KMS-11 (cell line): Measurements from ENCODE around the gene SOX5.

Experiments
- H2AFZ ChIP-seq: fragments of 200-600 bp; sonication (generic); 2 replicates; pipeline ENCODE4 v1.6.1; 2016; ENCODE audit warnings: antibody characterized with exemption, mixed run types, low read depth
- H3K27ac ChIP-seq: fragments of 200-600 bp; sonication (generic); 2 replicates; pipeline ENCODE4 v1.6.1; 2016; ENCODE audit warnings: mild to moderate bottlenecking, mixed run types
- H3K27me3 ChIP-seq: fragments of 200-600 bp; sonication (generic); 2 replicates; pipeline ENCODE4 v1.6.1; 2017; ENCODE audit warnings: mild to moderate bottlenecking, low read depth, mixed run types, moderate library complexity; ENCODE audit not compliant: insufficient read depth
- H3K36me3 ChIP-seq: fragments of 200-600 bp; sonication (generic); 2 replicates; pipeline ENCODE4 v1.6.1; 2017; ENCODE audit warnings: mild to moderate bottlenecking, mixed run types; ENCODE audit not compliant: insufficient read depth
- H3K4me1 ChIP-seq: fragments of 200-600 bp; sonication (generic); 2 replicates; pipeline ENCODE4 v1.6.1; 2016; ENCODE audit warnings: mild to moderate bottlenecking, low read depth, mixed run types; ENCODE audit not compliant: poor library complexity, severe bottlenecking
- H3K4me2 ChIP-seq: fragments of 200-600 bp; sonication (generic); 2 replicates; pipeline ENCODE4 v1.7.0; 2016; ENCODE audit warnings: mild to moderate bottlenecking, mixed run types
- H3K4me3 ChIP-seq: fragments of 200-600 bp; sonication (generic); IDR thresholded peaks from 2 replicates; pipeline ENCODE4 v1.6.1; 2017; ENCODE audit warnings: low read depth, low read length, mixed read lengths; ENCODE audit not compliant: insufficient read depth
- H3K79me2 ChIP-seq: fragments of 200-600 bp; sonication (generic); 2 replicates; pipeline ENCODE4 v1.6.1; 2016; ENCODE audit warnings: low read depth, mixed run types; ENCODE audit not compliant: insufficient read depth
- H3K9ac ChIP-seq: fragments of 200-600 bp; sonication (generic); 2 replicates; pipeline ENCODE4 v1.6.1; 2016; ENCODE audit warnings: mild to moderate bottlenecking, mixed run types
- H4K20me1 ChIP-seq: fragments of 200-600 bp; sonication (generic); 2 replicates; pipeline ENCODE4 v1.6.1; 2016; ENCODE audit warnings: mild to moderate bottlenecking, mixed run types; ENCODE audit not compliant: insufficient read depth
- TF ChIP-seq, protein P1 (sequence below): fragments of 200-600 bp; sonication (generic); conservative IDR thresholded peaks from 2 replicates; pipeline ENCODE4 v1.6.1; 2017; ENCODE audit warnings: low read depth, mild to moderate bottlenecking, antibody characterized with exemption, low read length, moderate library complexity, mixed read lengths

SOX5 gene

DNA sequence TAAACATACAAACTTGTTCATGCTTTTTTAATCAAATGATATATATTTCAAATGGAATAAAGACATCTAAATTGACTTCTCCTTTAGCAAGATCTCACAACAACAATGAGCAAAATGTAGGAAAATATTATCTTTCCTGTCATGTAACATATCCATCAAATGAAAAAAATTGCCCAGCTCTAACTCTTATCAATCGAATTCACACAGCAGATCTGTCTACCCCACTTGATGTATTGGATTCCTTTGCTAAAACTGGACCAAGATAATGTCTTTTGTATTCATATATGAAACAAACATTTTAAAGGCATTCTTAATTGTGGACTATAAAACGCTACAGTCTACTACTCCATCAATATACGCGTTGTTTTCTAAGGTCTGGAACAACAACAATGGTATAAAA is 218.0 kb downstream of the SOX5 start:
- TF ChIP-seq, protein P1, sequence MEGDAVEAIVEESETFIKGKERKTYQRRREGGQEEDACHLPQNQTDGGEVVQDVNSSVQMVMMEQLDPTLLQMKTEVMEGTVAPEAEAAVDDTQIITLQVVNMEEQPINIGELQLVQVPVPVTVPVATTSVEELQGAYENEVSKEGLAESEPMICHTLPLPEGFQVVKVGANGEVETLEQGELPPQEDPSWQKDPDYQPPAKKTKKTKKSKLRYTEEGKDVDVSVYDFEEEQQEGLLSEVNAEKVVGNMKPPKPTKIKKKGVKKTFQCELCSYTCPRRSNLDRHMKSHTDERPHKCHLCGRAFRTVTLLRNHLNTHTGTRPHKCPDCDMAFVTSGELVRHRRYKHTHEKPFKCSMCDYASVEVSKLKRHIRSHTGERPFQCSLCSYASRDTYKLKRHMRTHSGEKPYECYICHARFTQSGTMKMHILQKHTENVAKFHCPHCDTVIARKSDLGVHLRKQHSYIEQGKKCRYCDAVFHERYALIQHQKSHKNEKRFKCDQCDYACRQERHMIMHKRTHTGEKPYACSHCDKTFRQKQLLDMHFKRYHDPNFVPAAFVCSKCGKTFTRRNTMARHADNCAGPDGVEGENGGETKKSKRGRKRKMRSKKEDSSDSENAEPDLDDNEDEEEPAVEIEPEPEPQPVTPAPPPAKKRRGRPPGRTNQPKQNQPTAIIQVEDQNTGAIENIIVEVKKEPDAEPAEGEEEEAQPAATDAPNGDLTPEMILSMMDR: no peak
- H4K20me1 ChIP-seq: no peaks in the 10 kb centered on the region
- no peak overlapping the region for H2AFZ ChIP-seq

DNA sequence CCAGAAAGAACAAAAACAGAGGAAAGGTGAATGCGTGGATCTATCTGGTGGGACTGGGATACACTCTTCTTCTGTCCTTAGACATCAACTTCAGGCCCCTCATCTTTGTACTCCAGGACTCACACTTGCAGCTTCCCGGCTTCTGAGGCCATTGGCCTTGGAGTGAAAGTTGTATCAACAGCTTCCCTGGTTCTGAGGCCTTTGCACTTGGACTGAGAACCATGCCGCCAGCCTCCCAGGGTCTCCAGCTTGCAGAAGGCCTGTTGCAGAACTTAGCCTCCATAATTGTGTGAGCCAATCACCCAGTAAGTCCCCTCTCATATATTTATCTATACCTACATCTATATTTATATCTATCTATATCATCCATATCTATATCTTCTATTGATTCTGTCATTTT is 218.4 kb downstream of the SOX5 start:
- Histone ChIP-seq H3K36me3 (no peaks in the 10 kb centered on the region), H4K20me1 (no peaks in the 10 kb centered on the region), H2AFZ (no peak overlapping the region), H3K27me3 (no peaks in the 10 kb centered on the region), H3K4me2 (no peak overlapping the region), H3K4me3 (no peak overlapping the region), H3K4me1 (no peaks in the 10 kb centered on the region), H3K27ac (no peak overlapping the region), H3K9ac (no peak overlapping the region), H3K79me2 (no peaks in the 10 kb centered on the region)
- TF ChIP-seq, protein P1: no peak

More for the DNA sequence above, 218.0 kb downstream of the SOX5 start:
- no peaks in the 10 kb centered on the region for H3K79me2 ChIP-seq
- H3K4me3 ChIP-seq: no peak overlapping the region
- H3K36me3 ChIP-seq: no peaks in the 10 kb centered on the region
- H3K4me1 ChIP-seq: no peaks in the 10 kb centered on the region
- no peak overlapping the region for H3K4me2 ChIP-seq
- H3K27ac ChIP-seq: no peak overlapping the region
- no peak overlapping the region for H3K9ac ChIP-seq
- no peaks in the 10 kb centered on the region for H3K27me3 ChIP-seq

DNA sequence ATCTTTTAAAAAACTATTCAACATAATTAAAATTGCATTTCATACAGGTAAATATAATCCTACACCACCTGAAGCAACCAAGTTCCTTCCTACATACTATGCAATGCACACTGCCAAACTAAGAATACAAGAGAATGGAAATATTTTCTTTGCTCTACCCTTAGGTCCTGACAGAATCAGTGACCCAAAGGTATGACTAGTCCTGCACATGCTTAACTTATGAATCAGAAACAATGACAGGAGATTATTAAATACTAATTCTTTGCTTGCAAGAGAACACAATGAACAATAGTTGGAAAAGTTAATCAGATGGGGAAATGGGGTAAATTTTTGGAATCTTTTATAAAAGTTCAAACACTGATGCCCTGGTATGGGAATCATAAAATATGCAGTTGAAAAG is 220.1 kb downstream of the SOX5 start:
- Histone ChIP-seq H3K27me3 (no peaks in the 10 kb centered on the region), H3K79me2 (no peaks in the 10 kb centered on the region), H3K27ac (no peak overlapping the region), H2AFZ (no peak overlapping the region), H3K36me3 (no peaks in the 10 kb centered on the region), H3K4me3 (no peak overlapping the region), H4K20me1 (no peaks in the 10 kb centered on the region), H3K9ac (no peak overlapping the region), H3K4me2 (no peak overlapping the region), H3K4me1 (no peaks in the 10 kb centered on the region)
- TF ChIP-seq, protein P1: no peak

DNA sequence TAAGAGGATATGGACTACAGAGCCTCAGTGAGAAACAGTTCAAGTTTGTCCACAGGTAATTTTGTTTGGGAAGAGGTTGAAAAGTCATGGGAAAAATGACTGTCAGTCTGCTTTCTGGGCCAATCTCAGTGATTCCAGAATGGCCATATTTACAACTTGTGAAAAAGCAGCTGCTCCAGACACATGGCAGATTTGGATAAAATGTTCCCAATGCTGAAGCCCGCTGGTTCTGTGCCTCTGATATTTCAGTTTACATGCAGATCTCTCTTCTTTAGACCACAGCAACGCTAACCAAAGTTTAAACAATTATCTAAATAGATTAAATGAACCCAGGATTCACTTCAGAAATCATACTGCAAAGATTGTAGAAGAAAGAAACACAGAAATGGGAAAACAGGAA is 222.8 kb downstream of the SOX5 start:
- no peak overlapping the region for H3K27ac ChIP-seq
- H3K79me2 ChIP-seq: no peaks in the 10 kb centered on the region
- no peaks in the 10 kb centered on the region for H4K20me1 ChIP-seq
- no peak overlapping the region for H3K4me2 ChIP-seq
- no peaks in the 10 kb centered on the region for H3K36me3 ChIP-seq
- TF ChIP-seq, protein P1: no peak
- H3K9ac ChIP-seq: no peak overlapping the region
- no peaks in the 10 kb centered on the region for H3K4me1 ChIP-seq
- H2AFZ ChIP-seq: no peak overlapping the region
- no peak overlapping the region for H3K4me3 ChIP-seq
- H3K27me3 ChIP-seq: no peaks in the 10 kb centered on the region
